Tibial nerve (tissue), 4 donors: ENCODE data around the gene PTPA. TPM values are rescaled to one million over a fixed set of nuclear protein-coding genes. Genes with fewer than 3 reads are reported as not detected.
A peak's percentile ranks its signal among the peaks of the same experiment; 100 is the strongest.

ENCODE experiments used
- DNase-seq, 2 donors: peaks; one replicate each; pipeline ENCODE4 v3.0.0-alpha.2; 2019; ENCODE audit warnings: low spot score in 2 of 2
- H3K27ac ChIP-seq, 4 donors: fragments of 200-600 bp; sonication (generic) in 3 of 4; one replicate each; pipeline ENCODE4 v1.5.1; 2017 to 2019; ENCODE audit warnings: mild to moderate bottlenecking in 1 of 4
- H3K27me3 ChIP-seq, 2 donors: fragments of 200-600 bp; sonication (generic) in 1 of 2; one replicate each; pipeline versions ENCODE4 v1.5.1 to v1.6.0; 2017 to 2019
- H3K36me3 ChIP-seq, 3 donors: fragments of 200-600 bp; sonication (generic); one replicate each; pipeline ENCODE4 v1.5.1; 2018 to 2019
- H3K4me1 ChIP-seq, 4 donors: fragments of 200-600 bp; sonication (generic) in 3 of 4; one replicate each; pipeline ENCODE4 v1.5.1; 2017 to 2019
- H3K4me3 ChIP-seq, 4 donors: fragments of 200-600 bp; sonication (generic) in 3 of 4; one replicate each; pipeline ENCODE4 v1.5.1; 2017 to 2019; ENCODE audit warnings: mild to moderate bottlenecking in 1 of 4, moderate library complexity in 1 of 4
- H3K9me3 ChIP-seq, 4 donors: fragments of 200-600 bp; sonication (generic) in 3 of 4; one replicate each; pipeline ENCODE4 v1.5.1; 2017 to 2019
- EP300 ChIP-seq, 2 donors: sonication (generic); formaldehyde crosslinking; IDR thresholded peaks; one replicate each; pipeline ENCODE4 v1.6.1; 2017; ENCODE audit warnings: antibody characterized with exemption in 2 of 2, mild to moderate bottlenecking in 1 of 2
- POLR2A ChIP-seq, 2 donors: fragments of 450-650 bp; IDR thresholded peaks; one replicate each; pipeline ENCODE4 v1.6.1; 2017; ENCODE audit warnings: antibody characterized with exemption in 2 of 2, mild to moderate bottlenecking in 2 of 2, moderate library complexity in 2 of 2
- WGBS, 2 donors: methylation state at CpG; one replicate each; pipeline ENCODE4 v1.1.5; 2018; 5-methylcytosine and 5-hydroxymethylcytosine counted together
- total RNA-seq, 4 donors: library from RNA; depleted of rRNA; stranded (reverse); fragments of >200 nt; gene quantifications; one replicate each; pipeline ENCODE4 v1.1.0, GENCODE V29; 2016
- TF ChIP-seq, protein P1 (sequence below), 5 experiments: fragments of 200-600 bp in 3 of 5; fragments of 450-650 bp in 2 of 5; sonication (generic) in 3 of 5; IDR thresholded peaks; one replicate each; pipeline ENCODE4 v1.5.1; 2016 to 2019; ENCODE audit warnings: antibody characterized with exemption in 5 of 5, mild to moderate bottlenecking in 3 of 5, moderate library complexity in 2 of 5

PTPA gene
- total RNA-seq, 4 donors from 2014 or later, result 38.0 to 50.1 (median 44.0) TPM

DNA sequence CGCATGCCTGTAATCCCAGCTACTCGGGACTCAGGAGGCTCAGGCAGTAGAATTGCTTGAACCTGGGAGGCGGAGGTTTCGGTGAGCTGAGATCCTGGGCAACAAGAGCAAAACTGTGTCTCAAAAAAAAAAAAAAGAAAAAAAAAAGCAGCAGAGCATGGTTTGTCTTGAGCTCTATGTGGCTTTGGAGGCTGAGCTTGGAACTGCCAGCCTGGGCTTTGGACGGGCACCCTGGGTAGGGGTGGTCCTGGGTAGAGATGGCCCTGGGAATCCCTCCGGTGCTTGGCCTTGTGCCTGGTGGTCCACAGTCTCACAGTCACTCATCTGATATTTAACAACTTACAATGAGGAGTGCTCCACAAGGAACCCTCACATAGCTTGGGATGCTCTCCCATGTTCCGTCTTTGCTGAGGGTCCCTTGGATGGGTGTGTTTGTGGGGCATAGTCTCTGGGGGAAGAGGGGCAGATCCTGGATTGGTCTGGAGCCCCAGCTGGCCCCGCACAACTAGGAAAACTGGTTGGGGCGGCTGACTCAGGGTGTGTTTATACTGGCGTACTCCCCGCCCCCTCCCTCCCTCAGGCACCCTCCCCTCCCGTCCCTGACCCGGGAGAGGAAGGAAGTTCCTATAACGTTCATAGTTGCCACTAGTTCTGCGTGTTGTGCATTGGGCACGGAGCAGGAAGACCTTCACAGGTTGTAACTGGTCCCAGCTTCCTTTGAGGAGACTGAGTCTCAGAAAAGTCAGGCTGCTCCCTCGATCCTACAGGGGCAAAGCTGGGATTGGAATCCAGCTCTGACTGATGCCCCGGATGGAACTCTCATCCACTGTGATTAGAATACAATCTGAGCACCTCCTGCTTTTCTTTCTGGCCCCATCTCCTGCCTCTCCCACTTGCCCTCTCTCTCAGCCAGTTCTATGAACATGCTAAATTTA is 55.7 kb downstream of the PTPA start:
- peak overlapping the region; percentile 56 to 83 (median 73) for H3K27ac ChIP-seq
- H3K4me1 ChIP-seq, result peaks cover 0 to 49% (median 26%) of the 10 kb centered on the region in 4 donors
- no peaks in the 10 kb centered on the region for H3K27me3 ChIP-seq
- no peaks in the 10 kb centered on the region for H3K36me3 ChIP-seq
- peak overlapping the region in 1 of 4 donors; percentile 30 for H3K4me3 ChIP-seq
- DNase-seq, result peak in 1 of 2 donors; percentile 62
- 22 to 25% methylated on average over 15 to 18 of the region's 18 CpGs for WGBS, 2 donors
- no peaks in the 10 kb centered on the region for H3K9me3 ChIP-seq
- TF ChIP-seq, protein P1, sequence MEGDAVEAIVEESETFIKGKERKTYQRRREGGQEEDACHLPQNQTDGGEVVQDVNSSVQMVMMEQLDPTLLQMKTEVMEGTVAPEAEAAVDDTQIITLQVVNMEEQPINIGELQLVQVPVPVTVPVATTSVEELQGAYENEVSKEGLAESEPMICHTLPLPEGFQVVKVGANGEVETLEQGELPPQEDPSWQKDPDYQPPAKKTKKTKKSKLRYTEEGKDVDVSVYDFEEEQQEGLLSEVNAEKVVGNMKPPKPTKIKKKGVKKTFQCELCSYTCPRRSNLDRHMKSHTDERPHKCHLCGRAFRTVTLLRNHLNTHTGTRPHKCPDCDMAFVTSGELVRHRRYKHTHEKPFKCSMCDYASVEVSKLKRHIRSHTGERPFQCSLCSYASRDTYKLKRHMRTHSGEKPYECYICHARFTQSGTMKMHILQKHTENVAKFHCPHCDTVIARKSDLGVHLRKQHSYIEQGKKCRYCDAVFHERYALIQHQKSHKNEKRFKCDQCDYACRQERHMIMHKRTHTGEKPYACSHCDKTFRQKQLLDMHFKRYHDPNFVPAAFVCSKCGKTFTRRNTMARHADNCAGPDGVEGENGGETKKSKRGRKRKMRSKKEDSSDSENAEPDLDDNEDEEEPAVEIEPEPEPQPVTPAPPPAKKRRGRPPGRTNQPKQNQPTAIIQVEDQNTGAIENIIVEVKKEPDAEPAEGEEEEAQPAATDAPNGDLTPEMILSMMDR (IDR thresholded peaks at IDR 0.05), result no peak
- TF ChIP-seq EP300 (IDR thresholded peaks at IDR 0.05), result peak in 1 of 2 donors; percentile 58

DNA sequence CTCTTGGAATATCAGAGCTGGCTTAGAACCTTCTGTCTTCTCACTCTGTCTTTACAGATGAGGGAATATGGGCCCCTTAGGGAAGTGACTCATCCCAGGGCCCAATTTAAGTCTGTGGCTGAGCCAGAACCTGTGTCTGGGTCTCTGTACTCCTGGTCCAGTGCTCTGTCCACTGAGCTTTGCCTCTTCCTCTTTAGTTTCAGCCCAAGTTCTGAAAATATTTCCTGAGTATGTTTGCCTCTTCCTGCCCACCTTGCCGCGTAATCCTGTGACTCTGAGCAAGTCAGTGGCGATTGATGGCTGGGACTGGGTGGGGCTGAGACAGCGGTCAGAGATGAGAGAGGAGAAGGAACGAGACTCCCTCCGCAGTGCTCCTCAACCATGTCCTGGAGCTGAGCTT is 59.0 kb downstream of the PTPA start:
- H3K27ac ChIP-seq, result no peak overlapping the region
- H3K9me3 ChIP-seq, result no peaks in the 10 kb centered on the region
- DNase-seq, result no peak
- H3K4me1 ChIP-seq, result peaks cover 0 to 48% (median 29%) of the 10 kb centered on the region in 4 donors
- no peaks in the 10 kb centered on the region for H3K27me3 ChIP-seq
- H3K36me3 ChIP-seq, result no peaks in the 10 kb centered on the region
- TF ChIP-seq EP300 (IDR thresholded peaks at IDR 0.05) (no peak), POLR2A (IDR thresholded peaks at IDR 0.05) (no peak)
- TF ChIP-seq, protein P1 (IDR thresholded peaks at IDR 0.05), result no peak
- WGBS, 2 donors, result 68 to 76% methylated on average over 6 of the region's 6 CpGs
- H3K4me3 ChIP-seq, result no peak overlapping the region

GRCh38 chr9:129171993-129172751 is 61.0 kb downstream of the PTPA start:
- DNase-seq, result no peak
- Histone ChIP-seq H3K4me1 (peaks cover 0 to 39% (median 24%) of the 10 kb centered on the region in 4 donors), H3K9me3 (no peaks in the 10 kb centered on the region), H3K27ac (peak overlapping the region in 2 of 4 donors; percentile 98 to 99), H3K27me3 (no peaks in the 10 kb centered on the region), H3K4me3 (no peak overlapping the region), H3K36me3 (no peaks in the 10 kb centered on the region)
- WGBS, 2 donors, result 61 to 69% methylated on average over 7 of the region's 7 CpGs
- no peak for TF ChIP-seq EP300 (IDR thresholded peaks at IDR 0.05)
- no peak for TF ChIP-seq POLR2A (IDR thresholded peaks at IDR 0.05)
- TF ChIP-seq, protein P1 (IDR thresholded peaks at IDR 0.05), result no peak

DNA sequence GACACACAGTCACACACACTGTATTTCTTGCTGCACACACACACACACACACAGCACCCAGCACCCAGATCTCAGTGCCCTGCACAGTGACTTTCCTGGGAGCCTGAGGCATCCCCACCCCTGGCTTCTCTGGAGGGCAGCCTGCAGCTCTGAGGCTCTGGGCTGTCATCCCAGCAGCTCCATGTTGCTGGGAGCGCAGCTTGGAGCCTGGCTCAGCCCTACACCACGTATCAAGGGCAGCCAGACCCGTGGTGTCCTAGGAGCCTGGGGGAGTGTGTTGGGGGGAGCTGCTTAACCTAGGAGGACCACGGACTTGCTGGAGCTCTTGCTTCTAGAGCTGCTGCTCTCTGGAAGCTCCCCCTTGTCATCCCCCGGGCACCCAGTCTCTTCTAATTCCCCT is 61.6 kb downstream of the PTPA start:
- Histone ChIP-seq H3K9me3 (no peaks in the 10 kb centered on the region), H3K4me3 (no peak overlapping the region), H3K4me1 (peaks cover 0 to 32% (median 20%) of the 10 kb centered on the region in 4 donors), H3K27ac (peak overlapping the region in 3 of 4 donors; percentile 97 to 99 (median 98)), H3K36me3 (no peaks in the 10 kb centered on the region), H3K27me3 (no peaks in the 10 kb centered on the region)
- DNase-seq, result no peak
- WGBS, 2 donors, result 19 to 38% methylated on average over 4 of the region's 5 CpGs
- TF ChIP-seq, protein P1 (IDR thresholded peaks at IDR 0.05), result no peak
- TF ChIP-seq POLR2A (IDR thresholded peaks at IDR 0.05) (no peak), EP300 (IDR thresholded peaks at IDR 0.05) (no peak)
